IMR-90 (cell line): Measurements from ENCODE around the gene UBAC1. TPM values are rescaled to one million over a fixed set of nuclear protein-coding genes. Genes with fewer than 3 reads are reported as not detected.

Experiments
- ATAC-seq: fragments of 200-7000 bp; cut with Tn5 transposase; 2 replicates; pipeline ENCODE4 v1.9.1; 2020; ENCODE audit warnings: low read depth, mild to moderate bottlenecking, moderate library complexity
- BruUV-seq: library from RNA; stranded (reverse); fragments of 400-500 nt; replicated peaks from 2 replicates; lab custom pipeline; 2021; lab: Mats Ljungman, UMichigan
- CTCF ChIA-PET: fragments of 300-600 bp; formaldehyde crosslinking; extraction: SDS; loops from one replicate; lab custom pipeline; 2021; ENCODE audit warnings: antibody characterized with exemption; lab: Yijun Ruan, JAX
- POLR2A ChIA-PET: fragments of 300-600 bp; sonication (Branson Sonifier 250); formaldehyde crosslinking; loops from one replicate; lab custom pipeline; 2022; ENCODE audit warnings: antibody characterized with exemption; ENCODE audit not compliant: unreplicated experiment; lab: Charles Lee
- DNase-seq: peaks from one replicate; pipeline ENCODE4 v3.0.0; 2013
- H2AFZ ChIP-seq: replicated peaks from 2 replicates; pipeline ENCODE3; 2013; ENCODE audit warnings: low read length, mild to moderate bottlenecking; ENCODE audit not compliant: poor library complexity
- H2AK5ac ChIP-seq: 2 replicates; pipeline ENCODE4 v1.6.1; 2013; ENCODE audit warnings: low read depth, low read length, inconsistent platforms
- H2AK9ac ChIP-seq: replicated peaks from 2 replicates; pipeline ENCODE3; 2013; ENCODE audit warnings: mild to moderate bottlenecking, low read depth, low read length, moderate library complexity; ENCODE audit not compliant: poor library complexity
- H2BK120ac ChIP-seq: 2 replicates; pipeline ENCODE4 v1.6.1; 2013; ENCODE audit warnings: low read depth, low read length, inconsistent platforms
- H2BK15ac ChIP-seq: 3 replicates; pipeline ENCODE4 v1.6.1; 2013; ENCODE audit warnings: low read depth, low read length, inconsistent platforms
- H2BK20ac ChIP-seq: 2 replicates; pipeline ENCODE4 v1.6.1; 2013; ENCODE audit warnings: low read depth, mild to moderate bottlenecking, inconsistent platforms, low read length, moderate library complexity
- H2BK5ac ChIP-seq: 2 replicates; pipeline ENCODE4 v1.6.1; 2013; ENCODE audit warnings: mild to moderate bottlenecking, low read depth, low read length, inconsistent platforms; ENCODE audit not compliant: poor library complexity, severe bottlenecking
- H3K14ac ChIP-seq: replicated peaks from 2 replicates; pipeline ENCODE4 v1.6.1; 2013; ENCODE audit warnings: low read depth, low read length, inconsistent platforms
- H3K18ac ChIP-seq: 2 replicates; pipeline ENCODE4 v1.6.1; 2013; ENCODE audit warnings: low read depth, low read length, control low read depth
- H3K23ac ChIP-seq: 2 replicates; pipeline ENCODE4 v1.6.1; 2013; ENCODE audit warnings: low read depth, low read length, inconsistent platforms
- H3K27ac ChIP-seq: 2 replicates; pipeline ENCODE4 v1.5.1; 2013; ENCODE audit warnings: mild to moderate bottlenecking, control low read depth, low read length; ENCODE audit not compliant: insufficient read depth
- H3K27me3 ChIP-seq: 2 replicates; pipeline ENCODE4 v1.6.1; 2013; ENCODE audit warnings: low read length; ENCODE audit not compliant: control insufficient read depth, insufficient read depth
- H3K36me3 ChIP-seq: 2 replicates; pipeline ENCODE4 v1.6.1; 2013; ENCODE audit warnings: low read length, mixed read lengths; ENCODE audit not compliant: control insufficient read depth, insufficient read depth
- H3K4ac ChIP-seq: 2 replicates; pipeline ENCODE4 v1.6.1; 2013; ENCODE audit warnings: low read depth, low read length, inconsistent platforms
- H3K4me1 ChIP-seq: 2 replicates; pipeline ENCODE4 v1.6.1; 2013; ENCODE audit warnings: low read length, mixed read lengths; ENCODE audit not compliant: control insufficient read depth, insufficient read depth
- H3K4me2 ChIP-seq: 2 replicates; pipeline ENCODE4 v1.6.1; 2013; ENCODE audit warnings: low read depth, mild to moderate bottlenecking, control low read depth, low read length, moderate library complexity
- H3K4me3 ChIP-seq: 2 replicates; pipeline ENCODE4 v1.5.1; 2013; ENCODE audit warnings: low read depth, mild to moderate bottlenecking, control low read depth, low read length, moderate library complexity; ENCODE audit not compliant: insufficient read depth
- H3K56ac ChIP-seq: 2 replicates; pipeline ENCODE4 v1.6.1; 2013; ENCODE audit warnings: low read length, inconsistent platforms; ENCODE audit not compliant: insufficient read depth; ENCODE audit errors: extremely low read depth
- H3K79me1 ChIP-seq, 2 experiments: 2 replicates each; pipeline ENCODE4 v1.6.1; 2013; ENCODE audit warnings: low read length in 2 of 2, inconsistent platforms in 1 of 2, low read depth in 1 of 2
- H3K9ac ChIP-seq: 2 replicates; pipeline ENCODE4 v1.6.1; 2013; ENCODE audit warnings: low read depth, low read length, control low read depth
- H3K9me1 ChIP-seq: 2 replicates; pipeline ENCODE4 v1.6.1; 2013; ENCODE audit warnings: low read length, inconsistent platforms; ENCODE audit not compliant: insufficient read depth
- H3K9me3 ChIP-seq: 2 replicates; pipeline ENCODE4 v1.6.1; 2013; ENCODE audit warnings: low read length; ENCODE audit not compliant: control insufficient read depth, insufficient read depth
- H4K20me1 ChIP-seq: 2 replicates; pipeline ENCODE4 v1.6.1; 2013; ENCODE audit warnings: low read length, inconsistent platforms; ENCODE audit not compliant: insufficient read depth
- H4K5ac ChIP-seq: 2 replicates; pipeline ENCODE4 v1.6.1; 2013; ENCODE audit warnings: mild to moderate bottlenecking, low read depth, low read length, control low read depth
- H4K8ac ChIP-seq, 2 experiments: 2 replicates each; pipeline ENCODE4 v1.6.1; 2013; ENCODE audit warnings: low read depth in 2 of 2, low read length in 2 of 2, control low read depth in 1 of 2, inconsistent platforms in 1 of 2
- H4K91ac ChIP-seq: 2 replicates; pipeline ENCODE4 v1.6.1; 2013; ENCODE audit warnings: low read depth, low read length, inconsistent platforms; ENCODE audit not compliant: insufficient read depth
- MAZ ChIP-seq: IDR thresholded peaks from 2 replicates; pipeline ENCODE4 v1.6.1; 2012; ENCODE audit warnings: low read depth, mild to moderate bottlenecking, low read length, improper control_type of control experiment, moderate library complexity, borderline replicate concordance
- WGBS, 2 experiments: methylation state at CpG; one replicate each; pipeline versions ENCODE4 v1.1.5 to v1.1.7; 2013; ENCODE audit warnings: missing lambda C conversion rate in 2 of 2; ENCODE audit not compliant: insufficient read length in 1 of 2; ENCODE audit errors: extremely low coverage in 2 of 2; 5-methylcytosine and 5-hydroxymethylcytosine counted together
- dilution Hi-C: fragments of 300-500 bp; cut with HindIII; formaldehyde crosslinking; loops from one replicate; pipeline ENCODE4 v1.14.3; 2018; ENCODE audit warnings: low sequenced_read_pairs; ENCODE audit not compliant: unreplicated experiment
- in situ Hi-C: fragments of 300-500 bp; cut with MboI; formaldehyde crosslinking; loops from 3 replicates; pipeline ENCODE4 v1.14.3; 2019; ENCODE audit warnings: low sequenced_read_pairs, inconsistent platforms, mixed read lengths
- intact Hi-C: fragments of 100-400 bp; cut with micrococcal nuclease; formaldehyde crosslinking; loops from 2 replicates; pipeline ENCODE4 v1.10.0; 2022
- polyA plus RNA-seq, 3 experiments: library from polyadenylated mRNA; depleted of rRNA; stranded (reverse); fragments of >200 nt; gene quantifications; 2 replicates each; pipeline ENCODE4 v1.2.3, GENCODE V29; 2012; ENCODE audit warnings: low replicate concordance in 1 of 3
- total RNA-seq: library from RNA; depleted of rRNA; stranded (reverse); fragments of >200 nt; gene quantifications from 2 replicates; pipeline ENCODE4 v1.2.3, GENCODE V29; 2012

Gene UBAC1
- total and polyA plus RNA-seq, 2 of the 4 experiments (the other 2 are of a cell fraction): 25.3 to 33.9 TPM

DNA sequence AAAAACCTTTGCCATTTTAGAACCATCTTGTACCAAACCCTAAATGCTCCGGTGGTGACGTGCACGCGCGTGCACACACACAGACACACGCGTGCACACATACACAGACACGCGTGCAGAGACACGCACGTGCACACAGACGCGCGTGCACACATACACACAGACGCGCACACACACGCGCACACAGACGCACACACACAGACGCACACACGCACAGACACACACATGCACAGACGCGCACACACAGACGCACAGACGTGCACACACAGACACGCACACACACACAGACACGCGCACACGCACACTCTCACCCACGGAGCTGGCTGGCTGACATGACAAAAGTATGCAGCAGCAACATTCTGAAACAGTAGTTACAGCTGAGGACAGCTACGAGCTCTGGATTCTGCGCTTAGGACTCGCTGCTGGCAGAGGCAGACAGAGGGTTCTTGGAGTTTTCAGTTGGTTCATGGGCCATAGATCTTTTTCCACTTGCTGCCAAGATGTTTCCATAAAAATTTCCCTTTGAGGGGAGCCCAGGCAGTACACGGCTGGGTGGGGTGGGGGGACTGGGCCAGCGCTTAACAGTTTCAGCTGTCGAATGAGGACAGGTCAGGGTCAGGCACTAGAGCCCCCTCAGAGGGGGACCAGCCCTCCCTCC, 46.2 kb upstream of the UBAC1 start:
- H3K56ac ChIP-seq: no peak overlapping the region
- H2BK15ac ChIP-seq: no peak overlapping the region
- H2AFZ ChIP-seq: no peak overlapping the region
- DNase-seq (peak; percentile 10), ATAC-seq (no peak)
- no peak for TF ChIP-seq MAZ
- no peaks in the 10 kb centered on the region for H3K27me3 ChIP-seq
- H4K8ac ChIP-seq: no peak overlapping the region
- no peak overlapping the region for H2BK5ac ChIP-seq
- peak overlapping the region; percentile 4; the same call in 1 of the 2 replicates for H3K4ac ChIP-seq
- in situ Hi-C loops (no loop called here), intact Hi-C loops (no loop called here), dilution Hi-C loops (no loop called here)
- H4K20me1 ChIP-seq: peaks cover 7% of the 10 kb centered on the region; the same call in 1 of the 2 replicates
- peaks cover 15% of the 10 kb centered on the region for H3K36me3 ChIP-seq
- H2AK5ac ChIP-seq: peak overlapping the region; percentile 7; the same call in 1 of the 2 replicates
- no peaks in the 10 kb centered on the region for H3K9me3 ChIP-seq
- no peak overlapping the region for H3K18ac ChIP-seq
- no peak overlapping the region for H2BK120ac ChIP-seq
- no peak overlapping the region for H3K4me2 ChIP-seq
- peaks cover 4 to 32% of the 10 kb centered on the region in 2 experiments; a peak in 3 of 4 replicates for H3K79me1 ChIP-seq
- H3K9ac ChIP-seq: no peak overlapping the region
- H4K91ac ChIP-seq: no peak overlapping the region
- 0 out of 2 replicates have a peak, but pooled peaks cover 3% of the 10 kb centered on the region for H3K9me1 ChIP-seq
- POLR2A ChIA-PET: no interaction called here
- H2AK9ac ChIP-seq: no peak overlapping the region
- peaks cover 29% of the 10 kb centered on the region for H3K4me1 ChIP-seq
- H3K14ac ChIP-seq: no peak overlapping the region
- H4K5ac ChIP-seq: no peak overlapping the region
- CTCF ChIA-PET: no interaction called here
- no peak overlapping the region for H3K27ac ChIP-seq
- WGBS, 2 experiments: 82% methylated on average over 29 of the region's 36 CpGs; no CpG with 5 or more reads in 1 of the 2 experiments
- no peak overlapping the region for H3K23ac ChIP-seq
- H2BK20ac ChIP-seq: no peak overlapping the region; the same call in 1 of the 2 replicates
- BruUV-seq: no TSS peak
- no peak overlapping the region for H3K4me3 ChIP-seq
